Smooth muscle cell (in vitro differentiated cells): ENCODE measurements around the gene HOXA11. TPM values are rescaled to one million over a fixed set of nuclear protein-coding genes. Genes with fewer than 3 reads are reported as not detected.
A peak's percentile ranks its signal among the peaks of the same experiment; 100 is the strongest.

Experiments used
- DNase-seq: peaks from one replicate; lab custom pipeline; 2025; ENCODE audit not compliant: unreplicated experiment; lab: John Stamatoyannopoulos, UW
- H2AFZ ChIP-seq: fragments of 200-600 bp; sonication (generic); 2 replicates; pipeline ENCODE4 v1.6.0; 2016; ENCODE audit warnings: antibody characterized with exemption, low read depth, mild to moderate bottlenecking
- H3F3A ChIP-seq: fragments of 200-600 bp; sonication (generic); 2 replicates; pipeline ENCODE4 v1.6.0; 2017; ENCODE audit warnings: antibody characterized with exemption, low read depth
- H3K27ac ChIP-seq: fragments of 200-600 bp; sonication (generic); 2 replicates; pipeline ENCODE4 v1.5.1; 2016; ENCODE audit warnings: low read depth, mild to moderate bottlenecking
- H3K27me3 ChIP-seq: fragments of 200-600 bp; sonication (generic); 2 replicates; pipeline ENCODE4 v1.6.1; 2016; ENCODE audit warnings: low read depth, mild to moderate bottlenecking
- H3K36me3 ChIP-seq: fragments of 200-600 bp; sonication (generic); 2 replicates; pipeline ENCODE4 v1.5.1; 2016; ENCODE audit warnings: low read depth
- H3K4me1 ChIP-seq: fragments of 200-600 bp; sonication (generic); 2 replicates; pipeline ENCODE4 v1.5.1; 2016; ENCODE audit warnings: low read depth
- H3K4me2 ChIP-seq: fragments of 200-600 bp; sonication (generic); 2 replicates; pipeline ENCODE4 v1.6.0; 2016; ENCODE audit warnings: mild to moderate bottlenecking
- H3K4me3 ChIP-seq: fragments of 200-600 bp; sonication (generic); 2 replicates; pipeline ENCODE4 v1.5.1; 2016; ENCODE audit warnings: mild to moderate bottlenecking
- H3K79me2 ChIP-seq: fragments of 200-600 bp; sonication (generic); 2 replicates; pipeline ENCODE4 v1.6.0; 2016; ENCODE audit warnings: low read depth, mild to moderate bottlenecking
- H3K9ac ChIP-seq: fragments of 200-600 bp; sonication (generic); 2 replicates; pipeline ENCODE4 v1.6.0; 2016; ENCODE audit warnings: low read depth
- H3K9me3 ChIP-seq: fragments of 200-600 bp; sonication (generic); replicated peaks from 2 replicates; pipeline ENCODE4 v1.5.1; 2016; ENCODE audit warnings: low read depth
- H4K20me1 ChIP-seq: fragments of 200-600 bp; sonication (generic); 2 replicates; pipeline ENCODE4 v1.6.0; 2016; ENCODE audit warnings: low read depth
- CTCF ChIP-seq: fragments of 200-600 bp; sonication (generic); IDR thresholded peaks from 2 replicates; pipeline ENCODE4 v1.5.1; 2017; ENCODE audit warnings: borderline replicate concordance, mild to moderate bottlenecking, antibody characterized with exemption; ENCODE audit not compliant: insufficient read depth, poor library complexity, severe bottlenecking
- WGBS: methylation state at CpG from one replicate; pipeline ENCODE4 v1.1.7; 2016; ENCODE audit warnings: low lambda C conversion rate; 5-methylcytosine and 5-hydroxymethylcytosine counted together
- polyA plus RNA-seq: library from polyadenylated mRNA; unstranded; fragments of >200 nt; fragmentation: Nextera tagmentation; extraction: Ambion mirVana; gene quantifications from 2 replicates; pipeline ENCODE4 v1.2.1, GENCODE V29; 2016
- total RNA-seq: library from RNA; depleted of rRNA; stranded (reverse); fragments of >200 nt; gene quantifications from 2 replicates; pipeline ENCODE4 v1.2.3, GENCODE V29; 2014

The HOXA11 gene
- total and polyA plus RNA-seq, 2 experiments from 2014 or later = 20.3 to 27.7 TPM

- H3K4me1 ChIP-seq = no peaks in the 10 kb centered on the region
- H4K20me1 ChIP-seq = no peaks in the 10 kb centered on the region
- no peak overlapping the region for H3K27ac ChIP-seq
- no peaks in the 10 kb centered on the region for H3K36me3 ChIP-seq
- no peak for TF ChIP-seq CTCF
- DNase-seq = no peak
- H3K4me2 ChIP-seq = peak overlapping the region; percentile 91
- WGBS = 17% methylated on average over 48 of the region's 48 CpGs
- no peak overlapping the region for H3K9ac ChIP-seq
- no peaks in the 10 kb centered on the region for H3K79me2 ChIP-seq
- H2AFZ ChIP-seq = peak overlapping the region; percentile 72
- peak overlapping the region; percentile 51 for H3K4me3 ChIP-seq
- H3K9me3 ChIP-seq = no peaks in the 10 kb centered on the region
- H3K27me3 ChIP-seq = peaks cover 99% of the 10 kb centered on the region
- no peaks in the 10 kb centered on the region for H3F3A ChIP-seq
Measured at GRCh38 chr7:27154901-27155815, 29.9 kb downstream of the HOXA11 start.

DNA sequence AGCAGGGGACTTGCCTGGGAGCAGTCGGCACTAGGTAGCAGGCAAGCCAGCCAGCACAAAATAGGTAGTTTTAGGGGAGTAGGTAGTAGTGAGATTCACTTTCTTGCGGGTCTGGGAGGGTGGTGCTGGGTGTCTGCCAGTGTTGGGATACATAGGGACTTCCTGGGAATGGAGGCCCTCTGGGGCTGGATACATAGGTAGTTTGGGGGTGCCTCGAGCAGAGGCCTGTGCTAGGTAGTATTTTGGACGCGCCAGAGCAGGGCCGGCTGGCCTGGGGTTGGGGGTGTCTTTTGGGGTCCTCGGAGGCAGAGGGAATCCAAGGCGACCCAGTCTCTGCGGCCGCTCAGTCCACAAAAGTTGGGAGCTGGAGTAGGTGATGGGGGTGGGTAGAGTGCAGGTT is 30.7 kb downstream of the HOXA11 start:
- peaks cover 99% of the 10 kb centered on the region for H3K27me3 ChIP-seq
- H3K9me3 ChIP-seq = no peaks in the 10 kb centered on the region
- no peak overlapping the region for H3K27ac ChIP-seq
- H3K36me3 ChIP-seq = no peaks in the 10 kb centered on the region
- H3F3A ChIP-seq = no peaks in the 10 kb centered on the region
- H3K4me1 ChIP-seq = no peaks in the 10 kb centered on the region
- no peaks in the 10 kb centered on the region for H3K79me2 ChIP-seq
- TF ChIP-seq CTCF = no peak
- 70% methylated on average over 9 of the region's 10 CpGs for WGBS
- H4K20me1 ChIP-seq = no peaks in the 10 kb centered on the region
- peak overlapping the region; percentile 91 for H3K4me2 ChIP-seq
- no peak overlapping the region for H3K9ac ChIP-seq
- no peak for DNase-seq
- H3K4me3 ChIP-seq = no peak overlapping the region
- no peak overlapping the region for H2AFZ ChIP-seq

- H3K79me2 ChIP-seq = no peaks in the 10 kb centered on the region
- H3K36me3 ChIP-seq = no peaks in the 10 kb centered on the region
- DNase-seq = no peak
- WGBS = 77% methylated on average over 3 of the region's 3 CpGs
- no peaks in the 10 kb centered on the region for H3K9me3 ChIP-seq
- H3K4me3 ChIP-seq = no peak overlapping the region
- H3K4me2 ChIP-seq = no peak overlapping the region
- H3K27me3 ChIP-seq = peaks cover 99% of the 10 kb centered on the region
- TF ChIP-seq CTCF = no peak
- no peak overlapping the region for H3K27ac ChIP-seq
- no peaks in the 10 kb centered on the region for H4K20me1 ChIP-seq
- no peaks in the 10 kb centered on the region for H3F3A ChIP-seq
- H3K9ac ChIP-seq = no peak overlapping the region
- no peak overlapping the region for H2AFZ ChIP-seq
- H3K4me1 ChIP-seq = no peaks in the 10 kb centered on the region
Measured at GRCh38 chr7:27153526-27153925, 31.5 kb downstream of the HOXA11 start.
